HepG2 (cell line): ENCODE measurements around the gene CREBBP. TPM values are rescaled to one million over a fixed set of nuclear protein-coding genes. Genes with fewer than 3 reads are reported as not detected.
A peak's percentile ranks its signal among the peaks of the same experiment; 100 is the strongest.

Source experiments
- ARNT ChIP-seq: fragments of 450-650 bp; IDR thresholded peaks from 2 replicates; pipeline ENCODE4 v1.6.1; 2017
- GTF2F1 ChIP-seq: fragments of 150-350 bp; IDR thresholded peaks from 2 replicates; pipeline ENCODE4 v1.6.1; 2014; ENCODE audit warnings: low read length
- HNRNPL ChIP-seq: fragments of 200-400 bp; formaldehyde crosslinking; IDR thresholded peaks from 2 replicates; pipeline ENCODE4 v1.6.1; 2017; ENCODE audit warnings: mild to moderate bottlenecking, low read depth, low read length
- IRF9 ChIP-seq: sonication (generic); formaldehyde crosslinking; IDR thresholded peaks from 2 replicates; pipeline ENCODE4 v1.8.0; 2022; ENCODE audit warnings: missing genetic modification reagents, mild to moderate bottlenecking, borderline replicate concordance
- ISX ChIP-seq: sonication (generic); formaldehyde crosslinking; conservative IDR thresholded peaks from 2 replicates; pipeline ENCODE4 v1.5.0; 2020; ENCODE audit warnings: missing genetic modification reagents
- KLF12 ChIP-seq: sonication (generic); formaldehyde crosslinking; IDR thresholded peaks from 2 replicates; pipeline ENCODE4 v1.4.0; 2020; ENCODE audit warnings: missing genetic modification reagents, borderline replicate concordance
- MAX ChIP-seq: IDR thresholded peaks from 2 replicates; pipeline ENCODE4 v1.6.1; 2012; ENCODE audit warnings: inconsistent platforms
- MNT ChIP-seq: fragments of 450-650 bp; IDR thresholded peaks from 2 replicates; pipeline ENCODE4 v1.6.1; 2016
- MTF1 ChIP-seq: sonication (generic); formaldehyde crosslinking; IDR thresholded peaks from 2 replicates; pipeline ENCODE4 v1.5.0; 2020; ENCODE audit warnings: missing genetic modification reagents
- MXI1 ChIP-seq: IDR thresholded peaks from 3 replicates; pipeline ENCODE4 v1.6.1; 2012; ENCODE audit warnings: low read depth, low read length, inconsistent platforms, borderline replicate concordance
- NCOA5 ChIP-seq: sonication (generic); formaldehyde crosslinking; IDR thresholded peaks from 2 replicates; pipeline ENCODE4 v1.4.0; 2020; ENCODE audit warnings: missing genetic modification reagents
- RFXANK ChIP-seq: IDR thresholded peaks from 2 replicates; pipeline ENCODE4 v1.6.1; 2016
- SIX1 ChIP-seq: sonication (generic); formaldehyde crosslinking; IDR thresholded peaks from 2 replicates; pipeline ENCODE4 v1.4.0; 2020; ENCODE audit warnings: missing genetic modification reagents, borderline replicate concordance
- SMARCE1 ChIP-seq: fragments of 450-650 bp; IDR thresholded peaks from 2 replicates; pipeline ENCODE4 v1.6.1; 2017; ENCODE audit warnings: borderline replicate concordance
- SMYD3 ChIP-seq: sonication (generic); formaldehyde crosslinking; IDR thresholded peaks from 2 replicates; pipeline ENCODE4 v1.8.1; 2023; ENCODE audit warnings: mild to moderate bottlenecking, missing genetic modification reagents
- SOX13 ChIP-seq, 3 experiments: fragments of 450-650 bp in 1 of 3; sonication (generic) in 1 of 3; formaldehyde crosslinking in 1 of 3; IDR thresholded peaks in 2 of 3; conservative IDR thresholded peaks in 1 of 3; 2 replicates each; pipeline versions ENCODE4 v1.5.0 to v1.6.1; 2016 to 2020; ENCODE audit warnings: antibody characterized with exemption in 1 of 3, mild to moderate bottlenecking in 1 of 3, missing compliant biosample characterization in 1 of 3, missing genetic modification reagents in 1 of 3, moderate library complexity in 1 of 3
- ZBTB38 ChIP-seq: sonication (generic); formaldehyde crosslinking; IDR thresholded peaks from 2 replicates; pipeline ENCODE4 v1.5.1; 2020; ENCODE audit warnings: mild to moderate bottlenecking, missing genetic modification reagents
- ZNF143 ChIP-seq: sonication (generic); formaldehyde crosslinking; IDR thresholded peaks from 2 replicates; pipeline ENCODE4 v1.4.0; 2020; ENCODE audit warnings: missing genetic modification reagents
- ZNF232 ChIP-seq: sonication (generic); formaldehyde crosslinking; IDR thresholded peaks from 2 replicates; pipeline ENCODE4 v1.4.0; 2020; ENCODE audit warnings: missing genetic modification reagents, borderline replicate concordance
- ZNF33A ChIP-seq: sonication (generic); formaldehyde crosslinking; IDR thresholded peaks from 2 replicates; pipeline ENCODE4 v1.5.1; 2020; ENCODE audit warnings: missing genetic modification reagents, mild to moderate bottlenecking, moderate library complexity, borderline replicate concordance
- ZNF543 ChIP-seq: sonication (generic); formaldehyde crosslinking; IDR thresholded peaks from 2 replicates; pipeline ENCODE4 v1.4.0; 2020; ENCODE audit warnings: mild to moderate bottlenecking, missing genetic modification reagents
- ZNF792 ChIP-seq: IDR thresholded peaks from 2 replicates; pipeline ENCODE4 v1.6.1; 2016
- polyA plus RNA-seq, 8 experiments: library from polyadenylated mRNA; depleted of rRNA in 3 of 8; stranded (reverse) in 7 of 8; unstranded in 1 of 8; fragments of >200 nt; fragmentation: Illumina TruSeq in 4 of 8; extraction: Trizol in 4 of 8; gene quantifications; 2 replicates each; pipeline versions ENCODE4 v1.2.1 to v1.2.3, GENCODE V29; 2011 to 2016; ENCODE audit warnings: low read depth in 4 of 8, missing spikeins in 1 of 8, mixed read lengths in 1 of 8; ENCODE audit not compliant: insufficient read depth in 1 of 8
- total RNA-seq, 5 experiments: library from RNA; depleted of rRNA; stranded (reverse); fragments of >200 nt; fragmentation: Illumina TruSeq; extraction: Trizol; gene quantifications; 2 replicates each; pipeline ENCODE4 v1.2.3, GENCODE V29; 2016; ENCODE audit warnings: low read depth in 1 of 5
- TF ChIP-seq, protein P1 (sequence below): fragments of 450-650 bp; IDR thresholded peaks from 2 replicates; pipeline ENCODE4 v1.6.1; 2017
- TF ChIP-seq, protein P2 (sequence below): sonication (generic); formaldehyde crosslinking; IDR thresholded peaks from 2 replicates; pipeline ENCODE4 v1.9.0; 2021; ENCODE audit warnings: missing genetic modification reagents, borderline replicate concordance

CREBBP gene
- total and polyA plus RNA-seq, 2 of the 13 experiments (the other 11 are each of a cell fraction or from before 2014, with no cell fraction given), result 5.3 to 10.4 TPM

DNA sequence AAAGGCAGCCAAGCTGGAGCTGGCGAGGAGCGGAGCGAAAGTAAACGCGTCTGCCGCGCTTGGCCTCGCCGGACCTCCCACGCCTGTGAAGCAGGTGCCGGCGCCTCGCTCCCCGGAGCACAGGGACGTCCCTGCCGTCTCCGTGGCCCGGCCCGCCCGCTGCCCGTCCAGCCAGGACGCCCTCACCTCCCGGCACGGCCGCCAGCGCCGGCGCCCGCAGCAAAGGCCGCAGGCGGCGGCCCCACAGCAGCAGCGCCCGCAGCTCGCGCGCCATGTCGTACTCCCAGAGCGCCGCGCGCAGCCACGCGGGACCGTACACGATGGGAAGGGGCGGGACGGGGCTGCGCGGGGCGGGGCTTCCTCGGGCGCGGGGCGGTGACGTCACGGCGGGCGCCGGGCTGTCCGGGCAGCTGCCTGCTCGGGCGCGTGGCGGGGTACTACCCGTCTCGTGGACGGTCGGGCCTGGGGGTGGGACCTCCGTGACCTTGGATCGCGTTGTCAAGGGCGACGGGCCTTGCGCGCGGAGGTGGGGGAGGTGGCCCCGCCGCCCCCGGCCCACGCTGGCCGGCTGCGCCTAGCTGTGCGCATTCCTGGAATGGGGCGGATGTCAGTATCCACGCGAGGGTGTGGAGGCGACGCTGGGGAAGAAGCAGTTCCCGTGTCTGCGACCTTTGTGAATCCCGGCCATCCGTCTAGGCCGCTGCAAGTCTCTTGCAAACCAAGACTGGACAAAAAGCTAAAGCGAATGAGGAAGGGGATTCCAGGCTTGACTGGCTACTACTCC lies 163.1 kb downstream of the CREBBP start, which contains the start of gene TRAP1 (continued):
- peak; percentile 25; the same call in 1 of the 2 replicates for TF ChIP-seq SOX13 (IDR thresholded peaks at IDR 0.05)
- TF ChIP-seq SOX13 (CRISPR knock-in tag; conservative IDR thresholded peaks at IDR 0.05 in 1 of 2, IDR thresholded peaks at IDR 0.05 in 1 of 2), result 0 out of 4 replicates have a peak, but pooled peaks of 1 of the 2 experiments have one; percentile 23
- TF ChIP-seq ZNF33A (CRISPR knock-in tag), result no peak
- TF ChIP-seq KLF12, result no peak
- TF ChIP-seq MTF1 (CRISPR knock-in tag), result no peak
- no peak; the same call in 1 of the 2 replicates for TF ChIP-seq ZNF232 (CRISPR knock-in tag)
- no peak for TF ChIP-seq ZNF543 (CRISPR knock-in tag)
- TF ChIP-seq MAX, result peak; percentile 94
- 0 out of 2 replicates have a peak, but pooled peaks have one; percentile 36 for TF ChIP-seq HNRNPL
- TF ChIP-seq NCOA5 (CRISPR knock-in tag), result no peak
- no peak for TF ChIP-seq SIX1 (CRISPR knock-in tag)
- TF ChIP-seq, protein P1, sequence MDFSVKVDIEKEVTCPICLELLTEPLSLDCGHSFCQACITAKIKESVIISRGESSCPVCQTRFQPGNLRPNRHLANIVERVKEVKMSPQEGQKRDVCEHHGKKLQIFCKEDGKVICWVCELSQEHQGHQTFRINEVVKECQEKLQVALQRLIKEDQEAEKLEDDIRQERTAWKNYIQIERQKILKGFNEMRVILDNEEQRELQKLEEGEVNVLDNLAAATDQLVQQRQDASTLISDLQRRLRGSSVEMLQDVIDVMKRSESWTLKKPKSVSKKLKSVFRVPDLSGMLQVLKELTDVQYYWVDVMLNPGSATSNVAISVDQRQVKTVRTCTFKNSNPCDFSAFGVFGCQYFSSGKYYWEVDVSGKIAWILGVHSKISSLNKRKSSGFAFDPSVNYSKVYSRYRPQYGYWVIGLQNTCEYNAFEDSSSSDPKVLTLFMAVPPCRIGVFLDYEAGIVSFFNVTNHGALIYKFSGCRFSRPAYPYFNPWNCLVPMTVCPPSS, result no peak
- TF ChIP-seq ARNT, result no peak
- no peak for TF ChIP-seq MNT
- TF ChIP-seq GTF2F1, result no peak
- TF ChIP-seq, protein P2, sequence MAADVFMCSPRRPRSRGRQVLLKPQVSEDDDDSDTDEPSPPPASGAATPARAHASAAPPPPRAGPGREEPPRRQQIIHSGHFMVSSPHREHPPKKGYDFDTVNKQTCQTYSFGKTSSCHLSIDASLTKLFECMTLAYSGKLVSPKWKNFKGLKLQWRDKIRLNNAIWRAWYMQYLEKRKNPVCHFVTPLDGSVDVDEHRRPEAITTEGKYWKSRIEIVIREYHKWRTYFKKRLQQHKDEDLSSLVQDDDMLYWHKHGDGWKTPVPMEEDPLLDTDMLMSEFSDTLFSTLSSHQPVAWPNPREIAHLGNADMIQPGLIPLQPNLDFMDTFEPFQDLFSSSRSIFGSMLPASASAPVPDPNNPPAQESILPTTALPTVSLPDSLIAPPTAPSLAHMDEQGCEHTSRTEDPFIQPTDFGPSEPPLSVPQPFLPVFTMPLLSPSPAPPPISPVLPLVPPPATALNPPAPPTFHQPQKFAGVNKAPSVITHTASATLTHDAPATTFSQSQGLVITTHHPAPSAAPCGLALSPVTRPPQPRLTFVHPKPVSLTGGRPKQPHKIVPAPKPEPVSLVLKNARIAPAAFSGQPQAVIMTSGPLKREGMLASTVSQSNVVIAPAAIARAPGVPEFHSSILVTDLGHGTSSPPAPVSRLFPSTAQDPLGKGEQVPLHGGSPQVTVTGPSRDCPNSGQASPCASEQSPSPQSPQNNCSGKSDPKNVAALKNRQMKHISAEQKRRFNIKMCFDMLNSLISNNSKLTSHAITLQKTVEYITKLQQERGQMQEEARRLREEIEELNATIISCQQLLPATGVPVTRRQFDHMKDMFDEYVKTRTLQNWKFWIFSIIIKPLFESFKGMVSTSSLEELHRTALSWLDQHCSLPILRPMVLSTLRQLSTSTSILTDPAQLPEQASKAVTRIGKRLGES (CRISPR knock-in tag), result no peak
- peak; percentile 48; the same call in 1 of the 2 replicates for TF ChIP-seq IRF9 (CRISPR knock-in tag)
- TF ChIP-seq RFXANK (CRISPR knock-in tag), result no peak
- TF ChIP-seq ZNF792 (CRISPR knock-in tag), result no peak; the same call in 1 of the 2 replicates
- peak; percentile 90 for TF ChIP-seq ZBTB38 (CRISPR knock-in tag)
- TF ChIP-seq MXI1, result peak; percentile 80; the same call in 2 of the 3 replicates
- no peak for TF ChIP-seq SMYD3 (CRISPR knock-in tag)
- TF ChIP-seq ZNF143, result peak; percentile 35; the same call in 1 of the 2 replicates
- no peak for TF ChIP-seq SMARCE1
- TF ChIP-seq ISX, result no peak
